Fibroblast of lung (primary cell): ENCODE data around the gene ACTR1A. TPM values are rescaled to one million over a fixed set of nuclear protein-coding genes. Genes with fewer than 3 reads are reported as not detected.
A peak's percentile ranks its signal among the peaks of the same experiment; 100 is the strongest.

Experiments used
- DNase-seq, 2 donors: peaks; one replicate each; pipeline versions ENCODE4 v3.0.0 to v3.0.0-alpha.2; 2010; ENCODE audit warnings: low read depth in 2 of 2
- H2AFZ ChIP-seq: 2 replicates; pipeline ENCODE4 v1.5.1; 2012; ENCODE audit warnings: low read length, control low read depth, inconsistent platforms
- H3K27ac ChIP-seq: 2 replicates; pipeline ENCODE4 v1.5.1; 2011; ENCODE audit warnings: low read length, control low read depth; ENCODE audit not compliant: insufficient read depth
- H3K27me3 ChIP-seq: 2 replicates; pipeline ENCODE4 v1.5.1; 2011; ENCODE audit warnings: mild to moderate bottlenecking, low read length; ENCODE audit not compliant: control insufficient read depth, insufficient read depth
- H3K36me3 ChIP-seq: 2 replicates; pipeline ENCODE4 v1.5.1; 2011; ENCODE audit warnings: low read length; ENCODE audit not compliant: control insufficient read depth, insufficient read depth
- H3K4me1 ChIP-seq: 2 replicates; pipeline ENCODE4 v1.5.1; 2011; ENCODE audit warnings: low read length; ENCODE audit not compliant: control insufficient read depth, insufficient read depth; ENCODE audit errors: extremely low read depth
- H3K4me2 ChIP-seq: 2 replicates; pipeline ENCODE4 v1.5.1; 2011; ENCODE audit warnings: low read length, control low read depth; ENCODE audit not compliant: insufficient read depth; ENCODE audit errors: extremely low read depth
- H3K4me3 ChIP-seq, 4 experiments: fragments of 200-600 bp in 1 of 4; sonication (generic) in 1 of 4; replicated peaks in 1 of 4; 2 replicates each; pipeline ENCODE4 v1.5.1; 2011 to 2016; ENCODE audit warnings: low read length in 4 of 4, low read depth in 3 of 4, mild to moderate bottlenecking in 3 of 4, control low read depth in 2 of 4, inconsistent platforms in 1 of 4, mixed read lengths in 1 of 4; ENCODE audit not compliant: insufficient read depth in 1 of 4; ENCODE audit errors: control extremely low read depth in 1 of 4
- H3K79me2 ChIP-seq: 2 replicates; pipeline ENCODE4 v1.5.1; 2012; ENCODE audit warnings: mild to moderate bottlenecking, low read length, inconsistent platforms; ENCODE audit not compliant: control insufficient read depth, insufficient read depth
- H3K9ac ChIP-seq: 2 replicates; pipeline ENCODE4 v1.5.1; 2011; ENCODE audit warnings: mild to moderate bottlenecking, low read length, control low read depth; ENCODE audit not compliant: insufficient read depth
- H3K9me3 ChIP-seq: 2 replicates; pipeline ENCODE4 v1.5.1; 2012; ENCODE audit warnings: low read depth, low read length; ENCODE audit not compliant: control insufficient read depth, insufficient read depth
- H4K20me1 ChIP-seq: 2 replicates; pipeline ENCODE4 v1.5.1; 2011; ENCODE audit warnings: low read length; ENCODE audit not compliant: control insufficient read depth, insufficient read depth; ENCODE audit errors: extremely low read depth
- CTCF ChIP-seq, 2 donors: IDR thresholded peaks in 1 of 2; conservative IDR thresholded peaks in 1 of 2; 1 replicate in 1 of 2; 2 replicates in 1 of 2; pipeline ENCODE4 v1.5.1; 2011 to 2012; ENCODE audit warnings: low read length in 2 of 2, control low read depth in 1 of 2, inconsistent platforms in 1 of 2, low read depth in 1 of 2, mild to moderate bottlenecking in 1 of 2
- EZH2 ChIP-seq: IDR thresholded peaks from 2 replicates; pipeline ENCODE4 v1.5.1; 2012; ENCODE audit warnings: low read length, control low read depth, mild to moderate bottlenecking; ENCODE audit errors: missing control alignments
- polyA plus RNA-seq, 2 donors: library from polyadenylated mRNA; depleted of rRNA in 1 of 2; stranded (reverse) in 1 of 2; unstranded in 1 of 2; fragments of >200 nt; gene quantifications; 2 replicates each; pipeline ENCODE4 v1.2.1, GENCODE V29; 2011 to 2012; ENCODE audit warnings: missing spikeins in 1 of 2
- total RNA-seq: library from RNA; depleted of rRNA; stranded (reverse); fragments of >200 nt; gene quantifications from 2 replicates; pipeline ENCODE4 v1.2.1, GENCODE V29; 2014

The ACTR1A gene
- total and polyA plus RNA-seq, 2 donors (not counting 1 experiment from before 2014, with no cell fraction given), result 125 to 128 TPM

DNA sequence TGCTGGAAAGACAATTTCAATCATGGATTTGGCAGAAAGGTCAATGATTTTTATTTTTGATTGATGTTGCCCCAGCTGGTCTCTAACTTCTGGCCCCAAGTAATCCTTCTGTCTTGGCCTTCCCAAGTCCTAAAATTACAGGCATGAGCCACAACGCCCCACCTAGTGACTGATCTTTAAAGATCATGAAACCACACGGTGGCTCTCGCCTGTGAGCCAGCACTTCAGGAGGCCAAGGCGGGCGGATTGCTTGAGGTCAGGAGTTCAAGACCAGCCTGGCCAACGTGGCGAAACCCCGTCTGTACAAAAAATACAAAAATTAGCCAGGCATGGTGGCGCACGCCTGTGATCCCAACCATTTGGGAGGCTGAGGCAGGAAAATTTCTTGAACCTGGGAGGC lies 38.5 kb downstream of the ACTR1A start:
- Histone ChIP-seq H3K79me2 (no peaks in the 10 kb centered on the region), H4K20me1 (no peaks in the 10 kb centered on the region), H3K4me2 (no peak overlapping the region), H3K27me3 (no peaks in the 10 kb centered on the region), H3K9ac (no peak overlapping the region), H2AFZ (no peak overlapping the region), H3K4me3 (no peak overlapping the region), H3K36me3 (no peaks in the 10 kb centered on the region), H3K4me1 (peaks cover 2% of the 10 kb centered on the region), H3K27ac (no peak overlapping the region), H3K9me3 (no peaks in the 10 kb centered on the region)
- DNase-seq, result no peak
- TF ChIP-seq EZH2 (no peak), CTCF (conservative IDR thresholded peaks at IDR 0.05 in 1 of 2, IDR thresholded peaks at IDR 0.05 in 1 of 2; ENCODE audit: low read depth in 1 of 2, low read length in 2 of 2) (no peak)

GRCh38 chr10:102462512-102463054 lies 39.9 kb downstream of the ACTR1A start:
- DNase-seq, result no peak
- H3K9me3 ChIP-seq, result no peaks in the 10 kb centered on the region
- H4K20me1 ChIP-seq, result no peaks in the 10 kb centered on the region
- H3K27me3 ChIP-seq, result no peaks in the 10 kb centered on the region
- no peak overlapping the region for H3K4me3 ChIP-seq
- peak overlapping the region; percentile 37 for H3K4me2 ChIP-seq
- no peaks in the 10 kb centered on the region for H3K79me2 ChIP-seq
- TF ChIP-seq EZH2 (no peak), CTCF (conservative IDR thresholded peaks at IDR 0.05 in 1 of 2, IDR thresholded peaks at IDR 0.05 in 1 of 2; ENCODE audit: low read depth in 1 of 2, low read length in 2 of 2) (no peak)
- H3K27ac ChIP-seq, result no peak overlapping the region
- no peak overlapping the region for H3K9ac ChIP-seq
- no peak overlapping the region for H2AFZ ChIP-seq
- H3K36me3 ChIP-seq, result no peaks in the 10 kb centered on the region
- no peaks in the 10 kb centered on the region for H3K4me1 ChIP-seq

DNA sequence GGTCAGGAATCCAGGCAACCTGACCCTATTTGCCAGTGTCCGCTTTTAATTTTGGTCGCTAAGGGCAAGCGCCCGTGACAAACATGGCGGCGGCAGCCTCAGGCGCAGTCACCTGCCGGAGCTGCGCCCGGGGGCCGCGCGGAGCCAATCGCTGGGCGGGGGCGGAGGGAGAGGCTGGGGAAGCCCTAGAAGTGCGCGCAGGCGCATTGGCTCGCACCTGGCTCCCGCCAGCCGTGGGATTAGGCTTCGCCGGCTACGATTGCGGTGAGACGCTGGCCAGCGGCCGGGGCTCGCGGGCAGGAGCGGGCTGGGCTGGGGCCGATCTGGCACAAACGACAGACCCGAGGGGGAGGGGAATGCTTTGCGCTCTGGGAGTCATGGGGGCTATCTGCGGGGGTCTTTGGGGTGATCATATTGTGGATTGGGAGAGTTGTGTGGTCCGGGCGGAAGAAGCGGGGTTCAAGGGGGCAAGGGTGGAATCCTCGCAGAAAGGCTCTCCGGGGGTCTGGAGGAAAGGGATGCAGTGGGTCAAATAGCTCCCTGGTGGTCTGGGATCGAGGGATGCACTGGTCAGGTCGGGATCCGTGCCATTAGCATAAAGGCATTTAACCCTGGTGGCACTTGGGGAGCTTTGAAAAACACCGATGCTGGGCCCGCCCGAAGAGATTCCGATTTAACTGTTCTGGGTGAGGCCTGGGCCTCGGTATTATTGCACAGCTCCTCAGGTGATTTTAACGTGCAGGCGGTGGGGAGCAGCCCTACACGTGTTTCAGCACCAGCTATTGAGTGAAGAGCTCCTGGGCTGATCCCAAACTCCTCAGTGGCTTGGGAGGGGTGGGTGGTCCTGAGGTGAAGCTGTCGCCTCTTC lies 41.1 kb downstream of the ACTR1A start:
- peak overlapping the region; percentile 88 for H3K4me2 ChIP-seq
- H3K79me2 ChIP-seq, result no peaks in the 10 kb centered on the region
- no peaks in the 10 kb centered on the region for H4K20me1 ChIP-seq
- TF ChIP-seq EZH2, result no peak
- TF ChIP-seq CTCF (conservative IDR thresholded peaks at IDR 0.05 in 1 of 2, IDR thresholded peaks at IDR 0.05 in 1 of 2; ENCODE audit: low read depth in 1 of 2, low read length in 2 of 2), result no peak
- peak overlapping the region; percentile 49 for H3K9ac ChIP-seq
- no peaks in the 10 kb centered on the region for H3K27me3 ChIP-seq
- no peak overlapping the region for H3K27ac ChIP-seq
- peak; percentile 75 to 80 for DNase-seq
- no peaks in the 10 kb centered on the region for H3K4me1 ChIP-seq
- peak overlapping the region; percentile 59 for H2AFZ ChIP-seq
- H3K4me3 ChIP-seq, result peak overlapping the region; percentile 56 to 64 (median 60)
- H3K36me3 ChIP-seq, result no peaks in the 10 kb centered on the region
- H3K9me3 ChIP-seq, result no peaks in the 10 kb centered on the region
